Superior temporal gyrus (tissue), 1 donor: ENCODE data around the gene ZSCAN30.

Experiments used
- DNase-seq: peaks from one replicate; pipeline ENCODE4 v3.0.0-alpha.2; 2016; ENCODE audit errors: extremely low spot score

The ZSCAN30 gene

GRCh38 chr18:35278969-35279368 lies 11.1 kb downstream of the ZSCAN30 start:
- DNase-seq: no peak

GRCh38 chr18:35278085-35278484 lies 11.9 kb downstream of the ZSCAN30 start:
- no peak for DNase-seq

GRCh38 chr18:35277633-35278032 lies 12.4 kb downstream of the ZSCAN30 start:
- DNase-seq: no peak

DNA sequence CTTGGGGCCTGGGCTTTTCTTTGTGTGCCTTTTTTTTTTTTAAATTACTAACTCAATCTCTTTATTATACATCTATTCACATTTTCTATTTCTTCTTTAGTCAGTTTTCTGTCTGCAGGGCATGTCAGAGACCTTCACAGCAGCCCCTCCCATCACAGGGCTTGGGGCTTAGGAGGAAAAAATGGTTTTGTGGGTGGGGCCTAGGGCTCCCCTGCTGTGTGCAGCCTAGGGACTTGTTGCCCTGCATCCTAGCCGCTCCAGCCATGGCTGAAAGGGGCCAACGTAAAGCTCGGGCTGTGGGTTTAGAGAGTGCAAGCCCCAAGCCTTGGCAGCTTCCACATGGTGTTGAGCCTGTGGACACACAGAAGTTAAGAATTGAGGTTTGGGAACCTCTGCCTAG lies 13.8 kb downstream of the ZSCAN30 start:
- no peak for DNase-seq

GRCh38 chr18:35271656-35272055 lies 18.4 kb downstream of the ZSCAN30 start:
- DNase-seq: no peak

DNA sequence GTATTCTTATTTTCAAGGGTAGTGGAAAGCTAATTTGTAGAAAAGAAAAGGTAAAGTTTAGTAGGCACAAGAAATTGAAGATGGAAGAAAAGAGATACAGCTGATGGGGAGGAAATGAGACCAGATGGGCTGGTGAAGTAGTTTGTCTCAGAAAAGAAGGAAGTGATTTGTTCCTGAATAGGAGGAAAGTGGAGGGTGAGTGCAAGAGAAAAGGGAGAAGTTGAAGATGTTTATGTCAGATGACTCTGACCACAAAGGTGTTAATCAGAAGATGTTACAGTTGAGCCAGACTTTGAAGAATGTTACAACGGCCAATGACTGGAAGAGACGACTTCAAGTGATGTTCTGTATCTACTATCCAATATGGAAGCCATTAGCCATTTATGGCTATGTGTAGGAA lies 21.2 kb downstream of the ZSCAN30 start:
- no peak for DNase-seq

- DNase-seq: no peak
Measured at GRCh38 chr18:35267809-35268208, 22.2 kb downstream of the ZSCAN30 start.

GRCh38 chr18:35267161-35267651 lies 22.8 kb downstream of the ZSCAN30 start:
- peak; percentile 73 for DNase-seq

DNA sequence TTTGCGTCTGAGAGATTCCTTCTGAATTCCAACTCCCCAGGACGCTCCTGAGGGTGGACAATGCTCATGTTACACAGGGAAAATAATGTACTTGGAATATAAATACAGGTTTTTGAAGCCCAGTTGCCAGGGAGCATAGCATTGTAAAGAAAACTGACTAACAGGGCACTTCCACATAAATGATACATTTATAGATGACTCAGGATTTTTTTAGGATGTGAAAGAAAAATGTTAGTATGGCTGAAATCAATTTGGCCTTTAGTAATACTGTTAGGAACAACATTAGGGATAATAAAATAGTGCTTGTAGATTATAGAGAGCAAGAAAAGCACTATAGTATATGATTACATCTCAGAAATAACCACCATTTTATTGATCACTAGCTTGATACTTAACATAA lies 25.6 kb downstream of the ZSCAN30 start:
- no peak for DNase-seq

GRCh38 chr18:35256947-35257346 lies 33.1 kb downstream of the ZSCAN30 start:
- DNase-seq: no peak

- DNase-seq: no peak
Measured at GRCh38 chr18:35253655-35254287, 36.3 kb downstream of the ZSCAN30 start.

GRCh38 chr18:35252466-35252865 lies 37.6 kb downstream of the ZSCAN30 start:
- no peak for DNase-seq

- no peak for DNase-seq
Measured at GRCh38 chr18:35248429-35248828, 41.6 kb downstream of the ZSCAN30 start.

GRCh38 chr18:35247412-35248249 lies 42.4 kb downstream of the ZSCAN30 start:
- no peak for DNase-seq

GRCh38 chr18:35246831-35247230 lies 43.2 kb downstream of the ZSCAN30 start:
- DNase-seq: no peak

GRCh38 chr18:35245719-35246317 lies 44.2 kb downstream of the ZSCAN30 start:
- no peak for DNase-seq

GRCh38 chr18:35244671-35245070 lies 45.4 kb downstream of the ZSCAN30 start:
- DNase-seq: no peak

GRCh38 chr18:35242426-35242825 lies 47.6 kb downstream of the ZSCAN30 start:
- no peak for DNase-seq

GRCh38 chr18:35241448-35241804 lies 48.6 kb downstream of the ZSCAN30 start:
- DNase-seq: no peak

DNA sequence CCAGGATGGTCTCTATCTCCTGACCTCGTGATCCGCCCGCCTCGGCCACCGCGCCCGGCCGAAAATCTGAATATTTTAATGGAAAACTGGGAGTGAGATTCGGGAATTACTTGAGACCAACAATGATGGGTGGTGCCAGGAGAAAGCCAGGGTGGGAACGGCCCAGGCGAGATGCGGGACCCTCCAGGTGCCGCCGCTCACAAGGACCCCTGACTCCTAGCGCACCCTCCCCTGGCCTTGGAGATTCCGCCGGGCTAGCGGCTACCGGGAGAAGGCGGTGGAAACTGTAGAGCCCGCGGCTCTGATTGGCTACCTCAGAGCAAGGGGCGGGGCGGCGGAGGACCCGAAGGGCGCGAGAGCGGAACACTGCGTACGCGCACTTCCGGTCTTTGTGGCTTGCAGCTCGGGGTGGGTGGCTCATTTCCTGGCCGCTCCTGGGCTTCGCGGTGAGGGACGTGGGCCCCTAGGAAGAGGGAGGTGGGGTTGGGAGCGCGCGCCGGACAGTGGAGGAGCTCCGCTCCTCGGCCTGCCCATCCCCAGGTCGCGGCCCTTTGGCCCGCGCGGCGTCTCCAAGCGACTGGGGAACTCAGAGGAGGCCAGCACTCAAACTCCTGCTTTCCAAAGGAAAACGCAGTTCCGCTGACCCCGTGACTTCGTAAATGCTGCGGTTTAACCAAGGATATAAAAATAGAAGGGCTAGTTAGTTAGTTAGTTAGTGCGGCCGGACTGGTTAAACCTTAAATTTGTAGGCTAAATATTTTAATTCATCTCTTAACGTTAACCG lies 49.2 kb downstream of the ZSCAN30 start, which contains the start of gene ZNF397:
Gene ZNF397, plus strand, starts transcription at position 371 of the 784 bp plus-strand sequence. CDS start 1,437 bp downstream, outside the sequence.
- peak; percentile 98 for DNase-seq

DNA sequence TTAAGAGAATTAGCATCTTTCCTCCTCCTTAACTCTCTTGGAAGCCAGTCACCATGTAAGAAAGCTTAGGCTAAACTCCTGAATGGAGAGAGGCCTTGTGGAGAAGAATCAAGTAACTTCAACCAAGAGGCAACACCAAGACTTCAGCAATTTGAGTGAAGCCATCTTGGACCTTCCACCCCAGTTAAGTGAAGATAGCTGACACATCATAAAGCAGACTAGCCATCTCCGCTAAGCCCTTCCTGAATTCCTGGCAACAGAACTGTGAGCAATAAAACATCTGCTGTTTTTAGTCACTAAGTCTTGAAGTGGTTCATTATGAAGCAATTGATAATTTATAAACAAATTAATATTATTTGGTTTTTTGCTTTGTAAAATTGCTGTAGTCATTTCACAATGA lies 50.7 kb downstream of the ZSCAN30 start:
- DNase-seq: peak; percentile 20
